H1 (cell line): ENCODE results near the gene RNF146. TPM values are rescaled to one million over a fixed set of nuclear protein-coding genes. Genes with fewer than 3 reads are reported as not detected.

Source experiments
- CBX8 ChIP-seq: fragments of 300-800, 300-1000 bp; sonication (generic); IDR thresholded peaks from 2 replicates; pipeline ENCODE4 v1.7.1; 2016; ENCODE audit warnings: low read depth, low read length, borderline replicate concordance
- E2F6 ChIP-seq: IDR thresholded peaks from 2 replicates; pipeline ENCODE4 v1.6.1; 2012; ENCODE audit warnings: inconsistent platforms
- NANOG ChIP-seq: IDR thresholded peaks from 2 replicates; pipeline ENCODE4 v1.6.1; 2011; ENCODE audit warnings: low read length, low read depth, mild to moderate bottlenecking, inconsistent platforms; ENCODE audit not compliant: insufficient read depth, poor library complexity, severe bottlenecking
- SP4 ChIP-seq: IDR thresholded peaks from 2 replicates; pipeline ENCODE4 v1.6.1; 2012; ENCODE audit warnings: low read length, inconsistent platforms
- polyA plus RNA-seq, 7 experiments: library from polyadenylated mRNA; depleted of rRNA in 3 of 7; stranded (reverse) in 5 of 7; unstranded in 2 of 7; fragments of >200 nt in 5 of 7; fragments of 200-250 nt in 2 of 7; gene quantifications; 1 replicate in 5 of 7; 2 replicates in 1 of 7; 4 replicates in 1 of 7; pipeline versions ENCODE4 v1.2.1 to v1.2.3, GENCODE V29; 2011 to 2013; ENCODE audit warnings: missing spikeins in 2 of 7, mixed read lengths in 2 of 7
- total RNA-seq: library from RNA; stranded (reverse); fragmentation: NEBNext Ultra II Directional; extraction: Animal tissue kit (Norgen Biotek cat#: 25700); gene quantifications from 2 replicates; pipeline ENCODE4 v1.2.1, GENCODE V29; 2021

The RNF146 gene
- total and polyA plus RNA-seq, 2 of the 8 experiments (the other 6 are each of a cell fraction or from before 2014, with no cell fraction given) = 16.1 to 30.8 TPM

GRCh38 chr6:127255286-127255685, 11.4 kb upstream of the RNF146 start (continued):
- TF ChIP-seq CBX8 (no peak), E2F6 (no peak), SP4 (no peak), NANOG (no peak)
- TF ChIP-seq, all 59 proteins: peak for 0
